ENCODE measurements around the gene PPM1D. TPM values are rescaled to one million over a fixed set of nuclear protein-coding genes. Genes with fewer than 3 reads are reported as not detected.

PPM1D gene
- total RNA-seq, 1 experiment from 2014 or later: 14.3 TPM

DNA sequence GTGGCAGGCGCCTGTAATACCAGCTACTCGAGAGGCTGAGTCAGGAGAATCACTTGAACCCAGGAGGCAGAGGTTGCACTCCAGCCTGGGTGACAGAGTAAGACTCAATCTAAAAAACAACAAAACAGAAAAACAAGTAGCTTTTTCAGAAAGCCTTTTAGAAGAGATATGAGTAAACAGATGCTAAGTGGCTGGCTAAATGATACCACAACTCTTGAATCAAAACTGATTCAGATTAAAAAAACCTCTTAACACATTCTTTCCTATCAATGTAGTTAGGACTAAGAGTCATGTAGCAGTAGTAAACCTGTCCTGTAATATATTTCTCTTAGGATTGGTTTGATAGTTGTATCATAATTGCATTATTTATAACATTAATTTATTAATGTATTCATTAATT, 23.0 kb downstream of the PPM1D start:
- POLR2A ChIA-PET: interaction anchor here (1.0 kb wide), 1 partner anchor 18 kb away, joined by 5 read pairs; no protein-coding TSS in a partner anchor
- no TSS peak for BruUV-seq (replicated peaks)

DNA sequence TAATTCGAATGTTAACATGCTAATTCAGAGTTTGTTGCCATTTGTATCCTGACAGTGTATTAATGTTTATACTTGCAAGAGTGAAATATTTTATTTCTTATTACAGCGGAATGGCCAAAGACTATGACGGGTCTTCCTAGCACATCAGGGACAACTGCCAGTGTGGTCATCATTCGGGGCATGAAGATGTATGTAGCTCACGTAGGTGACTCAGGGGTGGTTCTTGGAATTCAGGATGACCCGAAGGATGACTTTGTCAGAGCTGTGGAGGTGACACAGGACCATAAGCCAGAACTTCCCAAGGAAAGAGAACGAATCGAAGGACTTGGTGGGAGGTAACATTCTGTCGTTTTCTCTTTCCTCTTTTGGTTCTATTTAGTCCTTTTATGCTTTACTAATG, 23.4 kb downstream of the PPM1D start:
- DNase-seq (ENCODE audit: unreplicated experiment): no peak
- intact Hi-C loops (cut with micrococcal nuclease): no loop called here
- Mint-ChIP-seq H3K9me3 (ENCODE audit: unreplicated experiment) (no peaks in the 10 kb centered on the region), H3K27ac (ENCODE audit: low read depth, unreplicated experiment) (no peak overlapping the region), H3K4me3 (ENCODE audit: unreplicated experiment) (no peak overlapping the region), H3K27me3 (ENCODE audit: insufficient read depth, unreplicated experiment) (no peaks in the 10 kb centered on the region), H3K36me3 (ENCODE audit: insufficient read depth, unreplicated experiment) (peaks cover 37% of the 10 kb centered on the region), H3K4me1 (ENCODE audit: insufficient read depth, unreplicated experiment) (peaks cover 6% of the 10 kb centered on the region)
- ChIA-PET POLR2A (interaction anchor here (1.0 kb wide), 1 partner anchor 19 kb away, joined by 5 read pairs; no protein-coding TSS in a partner anchor), CTCF (interaction anchor here (0.6 to 2.5 kb wide), 2 partner anchors 8 to 15 kb away, joined by 4 to 10 read pairs; no protein-coding TSS in a partner anchor)
- TF ChIP-seq, protein P1, sequence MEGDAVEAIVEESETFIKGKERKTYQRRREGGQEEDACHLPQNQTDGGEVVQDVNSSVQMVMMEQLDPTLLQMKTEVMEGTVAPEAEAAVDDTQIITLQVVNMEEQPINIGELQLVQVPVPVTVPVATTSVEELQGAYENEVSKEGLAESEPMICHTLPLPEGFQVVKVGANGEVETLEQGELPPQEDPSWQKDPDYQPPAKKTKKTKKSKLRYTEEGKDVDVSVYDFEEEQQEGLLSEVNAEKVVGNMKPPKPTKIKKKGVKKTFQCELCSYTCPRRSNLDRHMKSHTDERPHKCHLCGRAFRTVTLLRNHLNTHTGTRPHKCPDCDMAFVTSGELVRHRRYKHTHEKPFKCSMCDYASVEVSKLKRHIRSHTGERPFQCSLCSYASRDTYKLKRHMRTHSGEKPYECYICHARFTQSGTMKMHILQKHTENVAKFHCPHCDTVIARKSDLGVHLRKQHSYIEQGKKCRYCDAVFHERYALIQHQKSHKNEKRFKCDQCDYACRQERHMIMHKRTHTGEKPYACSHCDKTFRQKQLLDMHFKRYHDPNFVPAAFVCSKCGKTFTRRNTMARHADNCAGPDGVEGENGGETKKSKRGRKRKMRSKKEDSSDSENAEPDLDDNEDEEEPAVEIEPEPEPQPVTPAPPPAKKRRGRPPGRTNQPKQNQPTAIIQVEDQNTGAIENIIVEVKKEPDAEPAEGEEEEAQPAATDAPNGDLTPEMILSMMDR (IDR thresholded peaks at IDR 0.05; ENCODE audit: unreplicated experiment): no peak
- no TSS peak for BruUV-seq (replicated peaks)

More for the DNA sequence above, 23.0 kb downstream of the PPM1D start:
- CTCF ChIA-PET: interaction anchor here (0.6 to 2.5 kb wide), 2 partner anchors 8 to 15 kb away, joined by 4 to 10 read pairs; no protein-coding TSS in a partner anchor
- H3K9me3 Mint-ChIP-seq (ENCODE audit: unreplicated experiment): no peaks in the 10 kb centered on the region
- H3K4me1 Mint-ChIP-seq (ENCODE audit: insufficient read depth, unreplicated experiment): peaks cover 6% of the 10 kb centered on the region
- H3K4me3 Mint-ChIP-seq (ENCODE audit: unreplicated experiment): no peak overlapping the region
- H3K36me3 Mint-ChIP-seq (ENCODE audit: insufficient read depth, unreplicated experiment): peaks cover 36% of the 10 kb centered on the region
- no peak overlapping the region for H3K27ac Mint-ChIP-seq (ENCODE audit: low read depth, unreplicated experiment)
- H3K27me3 Mint-ChIP-seq (ENCODE audit: insufficient read depth, unreplicated experiment): no peaks in the 10 kb centered on the region
- intact Hi-C loops (cut with micrococcal nuclease): no loop called here
- TF ChIP-seq, protein P1 (IDR thresholded peaks at IDR 0.05; ENCODE audit: unreplicated experiment): no peak
- DNase-seq (ENCODE audit: unreplicated experiment): no peak

DNA sequence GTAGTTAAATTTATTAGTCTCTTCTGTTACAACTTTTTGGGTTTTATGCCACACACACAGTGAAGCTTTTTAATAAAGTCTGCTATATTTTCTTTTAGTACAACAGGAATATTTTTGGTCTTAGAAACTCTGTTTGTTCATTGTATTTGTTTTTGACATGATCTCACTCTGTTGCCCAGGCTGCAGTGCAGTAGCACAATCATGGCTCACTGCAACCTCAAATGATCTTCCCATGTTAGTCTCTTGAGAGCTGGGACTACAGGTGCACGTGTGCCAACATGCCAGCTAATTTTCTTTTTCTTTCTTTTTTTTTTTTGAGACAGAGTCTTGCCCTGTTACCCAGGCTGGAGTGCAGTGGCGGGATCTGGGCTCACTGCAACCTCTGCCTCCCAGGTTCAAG, 27.1 kb downstream of the PPM1D start:
- CTCF ChIA-PET: interaction anchor here (0.6 to 2.5 kb wide), 4 partner anchors 10 to 202 kb away, joined by 3 to 12 read pairs (median 4); no protein-coding TSS in a partner anchor
- no peaks in the 10 kb centered on the region for H3K27me3 Mint-ChIP-seq (ENCODE audit: insufficient read depth, unreplicated experiment)
- H3K4me1 Mint-ChIP-seq (ENCODE audit: insufficient read depth, unreplicated experiment): no peaks in the 10 kb centered on the region
- H3K27ac Mint-ChIP-seq (ENCODE audit: low read depth, unreplicated experiment): no peak overlapping the region
- TF ChIP-seq, protein P1 (IDR thresholded peaks at IDR 0.05; ENCODE audit: unreplicated experiment): no peak
- peaks cover 46% of the 10 kb centered on the region for H3K36me3 Mint-ChIP-seq (ENCODE audit: insufficient read depth, unreplicated experiment)
- no peak overlapping the region for H3K4me3 Mint-ChIP-seq (ENCODE audit: unreplicated experiment)
- no TSS peak for BruUV-seq (replicated peaks)
- no peaks in the 10 kb centered on the region for H3K9me3 Mint-ChIP-seq (ENCODE audit: unreplicated experiment)
- intact Hi-C loops (cut with micrococcal nuclease): no loop called here
- no peak for DNase-seq (ENCODE audit: unreplicated experiment)
- POLR2A ChIA-PET: no interaction called here

DNA sequence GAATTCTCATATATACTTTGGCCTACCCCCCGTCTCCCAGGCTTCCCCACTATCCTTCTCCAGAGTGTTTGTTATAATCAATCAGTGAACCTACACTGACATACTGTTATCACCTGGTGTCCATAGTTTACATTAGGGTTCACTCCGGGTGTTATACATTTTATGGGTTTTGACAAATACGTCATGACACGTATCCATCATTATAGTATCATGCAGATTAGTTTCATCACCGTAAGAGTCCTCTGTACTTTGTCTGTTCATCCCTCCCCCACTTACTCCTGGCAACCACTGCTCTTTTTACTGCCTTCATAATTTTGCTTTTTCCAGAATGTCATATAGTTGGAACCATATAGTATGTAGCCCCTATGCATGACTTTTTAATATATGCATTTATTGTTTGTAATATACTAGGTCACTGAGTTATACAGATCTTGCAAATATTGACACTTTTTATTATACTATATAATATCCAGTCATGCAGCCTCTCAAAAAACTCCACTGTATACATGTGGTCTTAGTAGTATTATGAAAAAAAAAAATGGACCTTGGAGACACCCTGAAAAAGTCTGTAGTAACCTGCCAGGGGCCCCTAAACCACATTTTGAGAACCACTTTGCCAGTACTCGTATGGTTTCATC, 28.4 kb downstream of the PPM1D start:
- H3K4me3 Mint-ChIP-seq (ENCODE audit: unreplicated experiment): no peak overlapping the region

More for the DNA sequence above, 28.4 kb downstream of the PPM1D start:
- no TSS peak for BruUV-seq (replicated peaks)
- no peak for DNase-seq (ENCODE audit: unreplicated experiment)
- H3K27ac Mint-ChIP-seq (ENCODE audit: low read depth, unreplicated experiment): peak overlapping the region; percentile 8
- H3K27me3 Mint-ChIP-seq (ENCODE audit: insufficient read depth, unreplicated experiment): no peaks in the 10 kb centered on the region
- H3K36me3 Mint-ChIP-seq (ENCODE audit: insufficient read depth, unreplicated experiment): peaks cover 46% of the 10 kb centered on the region
- intact Hi-C loops (cut with micrococcal nuclease): no loop called here
- no peaks in the 10 kb centered on the region for H3K9me3 Mint-ChIP-seq (ENCODE audit: unreplicated experiment)
- POLR2A ChIA-PET: no interaction called here
- CTCF ChIA-PET: interaction anchor here (0.6 to 3.0 kb wide), 4 partner anchors 11 to 1224 kb away, joined by 3 to 21 read pairs (median 8); no protein-coding TSS in a partner anchor
- TF ChIP-seq, protein P1 (IDR thresholded peaks at IDR 0.05; ENCODE audit: unreplicated experiment): no peak
- no peaks in the 10 kb centered on the region for H3K4me1 Mint-ChIP-seq (ENCODE audit: insufficient read depth, unreplicated experiment)
